ENCODE measurements around the gene ECEL1.
"Not testable (repeated sequence)": the region's sequence is repeated elsewhere in the genome, so short reads cannot be mapped to it uniquely, and the experiment has no call there.

Gene ECEL1

DNA sequence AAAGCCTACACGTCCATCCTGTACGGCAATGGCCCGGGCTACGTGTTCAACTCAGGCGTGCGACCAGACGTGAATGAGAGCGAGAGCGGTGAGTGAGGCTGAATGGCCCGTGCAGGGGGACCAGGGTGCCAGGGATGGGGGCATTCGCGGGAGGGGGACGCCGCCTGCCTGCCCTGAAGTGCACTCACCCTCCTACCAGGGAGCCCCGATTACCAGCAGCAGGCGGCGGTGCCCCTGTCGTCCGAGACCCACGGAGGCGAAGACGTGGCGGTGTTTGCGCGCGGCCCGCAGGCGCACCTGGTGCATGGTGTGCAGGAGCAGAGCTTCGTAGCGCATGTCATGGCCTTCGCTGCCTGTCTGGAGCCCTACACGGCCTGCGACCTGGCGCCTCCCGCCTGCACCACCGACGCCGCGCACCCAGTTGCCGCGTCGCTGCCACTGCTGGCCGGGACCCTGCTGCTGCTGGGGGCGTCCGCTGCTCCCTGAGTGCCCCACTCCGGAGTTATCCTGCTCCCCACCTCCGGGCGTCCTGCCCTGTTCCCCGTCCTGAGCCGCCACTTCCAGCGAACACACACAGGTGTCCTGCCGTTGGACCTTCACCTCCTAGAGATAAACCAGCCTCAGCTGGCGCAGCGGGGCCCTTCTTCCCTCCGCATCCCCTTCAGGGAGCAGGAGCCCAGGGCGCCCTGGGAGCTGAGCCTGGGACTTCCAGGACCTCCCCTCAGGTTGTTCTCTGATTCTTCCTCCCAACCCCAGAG lies 28.8 kb downstream of the ECEL1 start:
- no peak for DNase-seq (ENCODE audit: low read depth)

DNA sequence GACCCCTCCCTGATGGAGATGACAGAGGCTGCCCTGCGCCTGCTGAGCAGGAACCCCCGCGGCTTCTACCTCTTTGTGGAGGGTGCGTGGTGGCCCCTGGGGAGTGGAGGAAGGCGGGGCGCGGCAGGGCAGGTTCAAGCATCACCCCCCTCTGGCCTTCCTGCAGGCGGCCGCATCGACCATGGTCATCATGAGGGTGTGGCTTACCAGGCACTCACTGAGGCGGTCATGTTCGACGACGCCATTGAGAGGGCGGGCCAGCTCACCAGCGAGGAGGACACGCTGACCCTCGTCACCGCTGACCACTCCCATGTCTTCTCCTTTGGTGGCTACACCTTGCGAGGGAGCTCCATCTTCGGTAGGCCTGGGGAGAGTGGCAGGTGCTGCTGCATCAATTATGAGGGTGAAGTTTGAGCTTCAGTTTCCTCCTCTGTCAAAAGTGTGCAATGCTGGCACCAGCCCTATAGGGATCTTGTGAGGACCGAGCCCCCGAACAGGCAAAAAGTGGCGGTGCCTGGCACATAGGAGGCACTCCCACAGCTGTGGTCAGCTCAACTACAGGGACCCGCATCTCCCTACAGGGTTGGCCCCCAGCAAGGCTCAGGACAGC lies 29.5 kb downstream of the ECEL1 start:
- no peak for DNase-seq (ENCODE audit: low read depth)

DNA sequence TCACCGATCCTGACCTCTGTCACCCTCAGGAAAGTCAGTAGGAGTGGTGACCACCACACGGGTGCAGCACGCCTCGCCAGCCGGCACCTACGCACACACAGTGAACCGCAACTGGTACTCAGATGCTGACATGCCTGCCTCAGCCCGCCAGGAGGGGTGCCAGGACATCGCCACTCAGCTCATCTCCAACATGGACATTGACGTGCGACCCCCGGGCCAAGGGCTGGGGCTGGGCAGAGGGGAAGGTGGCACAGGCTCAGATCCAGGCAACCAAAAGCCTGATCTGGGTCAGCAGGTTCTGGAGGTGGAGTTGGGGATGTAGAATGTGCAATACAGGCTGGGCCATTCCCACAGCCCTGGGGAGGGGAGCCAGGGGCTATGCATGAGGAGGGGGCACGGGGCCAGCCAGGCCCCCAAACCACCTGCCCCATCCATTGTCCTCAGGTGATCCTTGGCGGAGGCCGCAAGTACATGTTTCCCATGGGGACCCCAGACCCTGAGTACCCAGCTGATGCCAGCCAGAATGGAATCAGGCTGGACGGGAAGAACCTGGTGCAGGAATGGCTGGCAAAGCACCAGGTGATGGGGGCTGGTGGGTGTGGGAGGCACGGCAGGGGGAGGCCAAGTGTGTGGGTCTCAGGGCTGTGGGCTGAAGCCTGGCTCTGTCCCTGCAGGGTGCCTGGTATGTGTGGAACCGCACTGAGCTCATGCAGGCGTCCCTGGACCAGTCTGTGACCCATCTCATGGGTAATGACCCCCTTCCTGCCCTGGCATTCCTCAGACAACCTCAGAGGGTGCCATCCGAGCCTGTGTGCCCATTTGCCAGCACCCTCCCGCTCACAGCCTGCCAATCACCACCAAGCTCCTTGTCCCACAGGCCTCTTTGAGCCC lies 30.3 kb downstream of the ECEL1 start:
- no peak for DNase-seq (ENCODE audit: low read depth)

DNA sequence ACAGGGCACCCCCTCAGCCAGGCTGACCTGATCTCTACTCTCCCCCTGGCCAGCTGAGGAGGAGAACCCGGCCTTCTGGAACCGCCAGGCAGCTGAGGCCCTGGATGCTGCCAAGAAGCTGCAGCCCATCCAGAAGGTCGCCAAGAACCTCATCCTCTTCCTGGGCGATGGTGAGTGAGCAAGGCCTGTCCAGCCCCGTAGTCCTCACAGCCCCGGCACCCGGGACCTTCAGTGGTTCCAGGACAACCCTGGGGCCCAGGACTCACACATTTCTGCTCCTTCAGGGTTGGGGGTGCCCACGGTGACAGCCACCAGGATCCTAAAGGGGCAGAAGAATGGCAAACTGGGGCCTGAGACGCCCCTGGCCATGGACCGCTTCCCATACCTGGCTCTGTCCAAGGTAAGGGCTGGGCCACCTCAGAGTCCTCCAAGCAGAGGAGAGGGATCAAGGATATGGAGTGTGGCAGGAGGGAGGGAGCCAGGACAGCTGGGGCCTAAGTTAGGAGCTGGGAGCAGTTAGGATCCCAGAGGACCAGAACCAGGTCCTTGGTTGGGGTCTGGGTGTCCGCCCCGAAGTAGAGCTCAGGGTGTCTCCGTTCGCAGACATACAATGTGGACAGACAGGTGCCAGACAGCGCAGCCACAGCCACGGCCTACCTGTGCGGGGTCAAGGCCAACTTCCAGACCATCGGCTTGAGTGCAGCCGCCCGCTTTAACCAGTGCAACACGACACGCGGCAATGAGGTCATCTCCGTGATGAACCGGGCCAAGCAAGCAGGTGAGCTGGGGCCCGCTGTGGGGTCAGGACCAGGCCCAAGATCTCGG lies 31.1 kb downstream of the ECEL1 start:
- DNase-seq (ENCODE audit: low read depth) = no peak

DNA sequence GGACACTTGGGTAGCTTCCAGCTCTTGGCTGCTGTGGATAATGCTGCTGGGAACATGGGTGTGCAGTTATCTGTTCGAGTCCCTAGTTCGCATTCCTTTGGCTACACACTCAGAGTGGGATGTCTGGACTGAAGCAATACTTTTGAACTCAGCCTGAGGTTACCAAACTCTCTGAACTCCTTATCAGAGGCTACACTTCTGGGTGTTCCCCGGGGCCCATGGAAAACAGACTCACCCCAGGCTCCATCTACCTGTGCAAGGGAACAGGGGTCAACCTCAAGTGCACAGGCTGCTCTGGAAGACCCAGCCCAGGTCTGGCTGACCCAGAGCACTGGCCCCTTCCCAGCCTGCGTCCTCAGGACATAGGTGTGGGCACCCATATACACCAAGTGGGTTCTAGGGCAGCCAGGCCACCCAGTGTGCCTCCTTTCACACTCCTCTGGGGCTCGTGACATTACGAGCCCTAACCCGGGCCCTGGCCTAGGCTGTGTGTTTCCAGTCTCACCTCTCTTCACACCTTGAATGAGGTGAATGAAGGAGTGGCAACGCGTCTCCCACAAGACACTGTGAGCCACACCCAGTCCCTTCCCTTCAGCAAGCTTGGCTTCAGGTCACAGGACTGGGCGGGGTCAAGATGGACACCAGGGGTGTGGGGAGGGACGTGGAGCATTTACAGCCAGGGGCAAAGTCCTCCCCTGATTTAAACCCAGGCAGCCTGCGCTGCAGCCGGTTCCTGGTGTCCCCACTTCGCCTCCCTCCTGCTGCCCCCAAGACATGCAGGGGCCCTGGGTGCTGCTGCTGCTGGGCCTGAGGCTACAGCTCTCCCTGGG lies 32.0 kb downstream of the ECEL1 start, which contains the start of gene ALPI:
Gene ALPI, plus strand, starts transcription at position 728 of the 830 bp plus-strand sequence. Its CDS starts 47 bp downstream, at position 775.
- no peak for DNase-seq (ENCODE audit: low read depth)

DNA sequence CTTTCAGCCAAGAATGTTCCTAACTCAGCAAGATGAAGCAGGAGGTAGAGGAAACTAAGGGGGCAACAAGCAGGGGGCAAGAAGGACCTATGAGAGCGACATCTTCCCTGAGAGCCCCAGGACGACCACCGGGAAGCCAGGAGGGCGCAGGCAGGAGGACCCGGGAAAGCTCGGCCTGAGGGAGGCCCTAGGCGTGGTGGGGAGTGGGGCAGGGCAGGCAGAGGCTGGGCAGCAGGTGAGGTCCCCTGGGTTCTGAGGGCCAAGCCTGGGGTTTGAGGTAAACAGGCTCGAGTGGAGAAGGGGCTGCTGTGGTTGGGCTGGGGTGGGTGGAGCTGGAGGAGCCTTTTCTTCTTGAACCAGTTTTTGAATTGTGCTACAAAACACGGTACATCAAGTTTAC lies 33.0 kb downstream of the ECEL1 start:
- DNase-seq (ENCODE audit: low read depth) = no peak

DNA sequence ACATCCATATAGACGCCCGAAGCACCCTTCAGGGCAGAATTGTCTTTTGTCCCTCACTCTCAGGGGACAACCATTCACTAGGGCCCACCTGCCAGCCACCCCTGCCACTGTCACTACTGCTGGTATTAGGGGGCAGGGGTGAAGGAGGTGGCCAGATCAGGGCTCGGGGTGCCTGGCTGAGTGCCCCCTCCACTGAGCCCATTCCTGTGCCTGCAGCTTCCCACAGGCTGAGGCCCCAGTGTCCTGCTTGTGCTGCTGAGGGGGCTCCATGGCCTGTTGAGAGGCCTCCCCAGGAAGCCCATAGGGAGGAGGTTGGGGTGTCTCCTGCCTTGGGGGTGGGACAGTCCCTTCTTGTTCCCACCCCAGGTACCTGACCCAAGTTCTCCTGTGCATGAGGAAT lies 36.0 kb downstream of the ECEL1 start:
- DNase-seq (ENCODE audit: low read depth) = not testable (repeated sequence)

DNA sequence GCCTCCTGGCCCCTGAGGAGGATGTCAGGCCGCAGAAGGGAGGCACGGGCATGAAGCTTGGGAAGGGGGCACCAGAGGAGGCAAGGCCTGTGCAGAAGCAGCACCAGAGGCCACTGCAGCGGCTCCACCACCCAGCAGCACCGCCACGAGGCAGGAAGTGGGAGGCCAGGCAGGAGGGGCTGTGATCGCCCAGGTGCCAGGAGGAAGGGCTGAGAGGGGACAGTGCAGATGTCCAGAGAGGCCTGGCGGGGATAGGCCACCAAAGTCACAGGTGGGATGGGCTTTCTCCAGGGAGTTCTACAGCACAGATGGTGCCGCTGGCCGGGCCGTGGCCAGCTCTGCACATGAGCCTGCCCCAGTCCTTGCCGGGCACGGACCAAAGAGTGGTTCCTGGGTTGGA lies 37.7 kb downstream of the ECEL1 start:
- DNase-seq (ENCODE audit: low read depth) = no peak

DNA sequence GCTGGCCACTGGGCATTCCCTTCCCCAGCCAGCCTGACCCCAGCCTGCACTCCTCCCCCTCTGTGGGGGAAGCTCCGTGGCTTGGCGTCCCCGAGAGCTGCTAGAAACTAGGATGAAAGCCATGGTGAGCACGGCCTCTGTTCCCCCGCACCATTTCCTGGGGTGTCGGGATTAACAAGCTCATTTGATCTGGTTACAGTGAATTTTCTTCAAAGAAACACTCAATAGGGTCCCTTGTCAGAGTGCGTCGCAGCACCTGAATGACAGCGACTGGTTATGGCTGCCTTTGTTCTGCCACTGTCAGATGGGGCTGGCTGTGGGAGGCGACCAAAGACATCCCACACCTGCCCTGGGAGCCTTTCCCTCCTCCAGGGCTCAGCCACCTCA lies 39.3 kb downstream of the ECEL1 start:
- no peak for DNase-seq (ENCODE audit: low read depth)

DNA sequence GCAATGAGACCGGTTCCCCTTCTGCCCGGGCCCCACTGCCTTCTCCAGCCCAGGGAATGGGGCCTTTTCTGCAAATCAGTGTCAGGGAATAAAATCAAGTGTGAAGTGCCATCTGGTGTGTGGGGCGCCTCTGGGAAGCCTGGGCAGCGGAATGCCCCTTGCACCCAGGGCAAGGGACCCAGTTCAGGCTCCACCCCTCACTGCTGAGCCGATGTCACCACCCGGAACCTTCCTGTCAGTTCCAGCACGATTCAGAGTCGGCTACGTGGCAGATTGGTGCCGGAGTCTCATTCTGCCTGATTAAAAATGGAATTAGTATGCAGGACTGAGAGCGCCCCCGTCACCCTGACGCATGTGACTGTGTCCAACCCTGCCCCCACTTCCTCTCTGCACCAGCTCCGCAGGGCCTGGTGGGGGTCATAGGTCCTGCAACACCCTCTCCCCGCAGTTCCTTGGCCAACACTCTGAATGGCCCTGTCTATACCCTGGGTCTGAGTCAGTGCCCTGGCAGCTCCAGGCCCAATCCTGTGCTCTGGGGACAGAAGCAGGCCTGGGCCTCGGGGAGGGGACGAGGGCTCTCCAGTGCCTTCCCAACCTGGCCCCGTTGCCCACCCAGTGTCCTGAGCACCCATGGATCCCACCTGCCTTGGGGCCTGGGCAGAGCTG lies 39.9 kb downstream of the ECEL1 start:
- no peak for DNase-seq (ENCODE audit: low read depth)

DNA sequence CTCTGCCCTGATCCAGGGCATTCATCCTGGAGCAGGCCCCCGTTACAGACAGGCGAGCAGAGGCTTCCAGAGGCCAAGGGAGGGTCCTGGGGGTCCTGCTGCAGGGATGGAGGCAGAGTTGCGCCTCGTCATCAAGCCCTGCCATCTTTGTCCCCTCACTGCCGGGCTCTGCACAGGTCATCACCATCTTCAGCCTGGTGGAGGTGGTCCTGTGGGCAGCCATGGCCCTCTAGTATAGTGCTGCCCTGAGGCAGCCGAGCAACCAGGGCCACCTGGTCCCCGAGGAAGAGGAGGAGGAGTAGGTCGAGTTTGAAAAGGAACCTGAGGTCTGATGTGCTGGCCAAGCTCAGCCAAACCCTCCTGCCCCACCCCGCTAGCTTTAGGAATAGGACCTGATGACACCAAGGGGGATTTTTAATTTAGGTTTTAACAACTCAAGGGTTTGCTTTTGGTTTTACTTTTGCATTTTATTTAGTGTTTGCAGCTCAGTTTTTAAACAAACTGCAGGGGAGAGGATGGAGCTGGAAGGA lies 40.5 kb downstream of the ECEL1 start:
- DNase-seq (ENCODE audit: low read depth) = no peak

DNA sequence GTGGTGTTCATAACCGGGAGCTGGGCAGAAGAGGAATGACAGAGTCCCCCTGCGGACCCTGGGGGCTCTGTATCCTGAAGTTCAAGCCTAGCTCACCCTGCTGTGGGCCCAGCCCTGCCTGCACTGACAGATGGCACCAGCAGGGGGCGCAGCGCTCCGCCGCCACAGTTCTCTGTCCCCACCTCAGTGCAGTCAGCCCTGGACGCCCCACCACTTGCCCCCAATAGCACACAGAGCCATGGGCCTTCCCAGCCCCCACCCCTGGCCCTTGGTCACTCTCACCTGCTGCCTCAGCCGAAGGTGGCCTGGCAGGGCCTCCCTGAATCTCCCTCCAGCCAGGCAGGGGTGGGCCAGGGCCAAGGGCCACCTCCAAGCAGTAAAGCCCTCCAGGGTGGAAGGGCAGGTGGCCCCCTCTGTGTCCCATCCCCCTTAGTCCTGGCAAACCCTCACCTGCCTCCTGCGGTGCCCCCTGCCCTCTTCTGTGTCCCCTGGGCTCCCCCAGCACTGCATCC lies 41.3 kb downstream of the ECEL1 start:
- DNase-seq (ENCODE audit: low read depth) = not testable (repeated sequence)

DNA sequence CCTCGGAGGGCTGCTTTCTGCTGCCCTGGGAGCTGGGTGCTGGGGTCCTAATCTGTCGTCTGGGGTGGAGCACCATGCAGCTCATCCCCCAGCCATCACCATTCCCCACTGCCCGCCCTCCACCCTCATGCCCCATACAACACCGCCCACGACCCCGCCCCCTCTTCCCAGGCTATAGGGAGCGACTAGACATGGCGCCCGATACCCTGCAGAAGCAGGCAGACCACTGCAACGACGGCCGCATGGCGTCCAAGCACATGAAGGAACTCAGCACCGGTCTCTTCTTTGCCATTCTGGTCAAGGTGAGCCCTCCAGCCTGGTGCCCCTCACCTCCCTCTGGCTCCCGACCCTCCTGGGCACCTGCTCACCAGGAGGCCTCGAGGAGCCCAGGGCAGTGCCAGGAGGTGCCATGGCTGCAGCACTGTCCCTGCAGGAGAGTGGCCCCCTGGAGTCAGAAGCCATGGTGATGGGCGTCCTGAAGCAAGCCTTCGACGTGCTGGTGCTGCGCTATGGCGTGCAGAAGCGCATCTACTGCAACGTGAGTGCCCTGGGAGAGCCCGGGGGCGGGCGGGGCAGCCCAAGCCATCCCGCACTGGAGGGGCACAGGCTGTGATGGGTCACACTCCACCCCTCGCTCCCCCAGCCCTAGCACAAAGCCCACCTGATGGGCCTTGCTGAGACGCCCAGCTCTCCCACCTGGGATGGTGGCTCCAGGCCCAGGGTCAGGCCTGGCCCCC lies 42.3 kb downstream of the ECEL1 start:
- not testable (repeated sequence) for DNase-seq (ENCODE audit: low read depth)

DNA sequence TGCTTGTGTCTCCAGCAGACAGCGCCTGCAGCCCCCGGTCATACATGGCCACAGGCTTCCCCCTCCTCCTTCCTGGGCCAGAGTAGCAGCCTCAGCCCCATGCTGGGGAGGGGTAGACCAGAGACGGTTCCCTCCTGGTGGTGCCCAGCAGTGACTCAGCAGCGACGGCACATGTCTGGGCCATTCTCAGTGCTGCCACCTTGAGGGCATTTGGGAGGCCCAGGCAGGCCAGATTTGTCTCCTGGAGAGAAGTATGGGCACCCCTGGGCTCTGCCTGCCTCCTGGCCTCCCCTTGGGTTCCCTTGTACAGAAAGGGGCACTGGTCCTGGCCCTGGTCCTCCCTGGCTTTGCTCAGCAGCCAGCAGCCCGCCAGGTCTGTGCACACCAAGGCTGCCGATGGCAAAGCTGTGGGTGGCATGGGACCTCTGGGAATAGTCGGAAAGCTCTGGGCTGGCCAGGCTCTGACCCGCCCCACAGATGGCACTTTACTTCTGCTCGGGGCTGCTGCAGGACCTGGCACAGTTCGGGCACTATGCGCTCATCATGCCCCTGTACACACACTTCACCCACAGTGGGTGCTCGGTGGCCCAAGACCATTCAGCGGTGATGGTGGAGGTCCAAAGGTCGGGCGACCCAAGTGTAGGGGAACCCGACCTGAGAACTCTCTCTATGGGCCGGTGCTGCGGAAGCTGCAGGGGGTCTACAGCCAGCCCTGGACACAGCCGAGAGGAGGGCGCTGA lies 43.1 kb downstream of the ECEL1 start:
- DNase-seq (ENCODE audit: low read depth) = no peak

DNA sequence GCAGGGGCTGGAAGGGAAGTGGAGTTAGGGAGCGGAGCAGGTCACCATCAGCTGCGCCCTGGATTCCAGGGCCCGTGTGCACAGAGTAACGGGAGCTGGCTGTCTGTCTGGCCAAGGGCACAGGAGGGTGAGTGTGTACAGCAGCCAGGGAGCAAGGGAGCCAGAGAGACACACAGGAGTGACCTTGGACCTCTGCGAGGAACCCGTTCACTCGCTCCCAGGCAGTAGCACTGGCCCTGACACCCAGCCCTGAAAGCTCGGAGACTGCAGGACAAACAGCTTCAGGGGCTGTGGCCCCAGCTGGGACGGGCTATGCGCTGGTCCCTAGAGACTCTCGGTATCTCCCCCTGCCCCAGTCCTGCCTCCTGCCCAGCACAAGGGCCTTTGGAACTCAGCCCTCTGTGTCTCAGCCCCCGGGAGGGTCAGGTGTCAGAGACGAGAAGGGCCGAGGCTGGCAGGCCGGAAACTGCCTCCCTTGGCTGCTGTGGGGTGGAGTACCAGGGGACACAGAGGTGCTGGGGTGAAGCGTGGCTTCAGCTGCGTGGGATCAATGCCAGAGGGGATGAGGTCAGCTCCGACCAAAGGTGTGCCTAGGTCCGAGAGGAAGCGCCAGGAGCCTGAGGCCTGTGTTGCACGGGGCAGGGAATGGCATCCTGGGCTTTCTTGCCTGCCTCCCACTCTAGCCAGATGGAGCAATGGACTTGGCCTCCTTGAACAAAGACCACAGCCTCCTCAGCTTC lies 43.8 kb downstream of the ECEL1 start:
- not testable (repeated sequence) for DNase-seq (ENCODE audit: low read depth)

DNA sequence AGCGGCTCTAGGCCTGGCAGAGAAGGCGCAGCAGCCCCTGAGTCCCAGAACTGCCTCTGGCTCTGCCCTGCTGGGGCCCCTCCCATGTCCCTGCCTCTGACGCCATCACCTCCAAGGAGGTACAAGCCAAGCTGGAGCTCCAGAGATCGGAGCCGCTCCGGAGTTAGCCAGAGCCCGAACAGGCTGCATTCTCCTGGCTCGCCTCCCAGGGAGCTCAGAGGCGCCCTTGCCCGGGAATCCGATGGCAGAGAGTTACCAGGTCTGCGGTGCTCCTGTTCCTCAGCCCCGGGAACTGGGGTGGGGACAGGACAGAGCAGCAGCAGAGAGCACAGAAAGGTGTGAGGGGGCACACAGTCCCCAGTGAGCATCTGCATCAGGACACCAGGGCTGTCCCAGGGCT lies 44.6 kb downstream of the ECEL1 start:
- DNase-seq (ENCODE audit: low read depth) = not testable (repeated sequence)

DNA sequence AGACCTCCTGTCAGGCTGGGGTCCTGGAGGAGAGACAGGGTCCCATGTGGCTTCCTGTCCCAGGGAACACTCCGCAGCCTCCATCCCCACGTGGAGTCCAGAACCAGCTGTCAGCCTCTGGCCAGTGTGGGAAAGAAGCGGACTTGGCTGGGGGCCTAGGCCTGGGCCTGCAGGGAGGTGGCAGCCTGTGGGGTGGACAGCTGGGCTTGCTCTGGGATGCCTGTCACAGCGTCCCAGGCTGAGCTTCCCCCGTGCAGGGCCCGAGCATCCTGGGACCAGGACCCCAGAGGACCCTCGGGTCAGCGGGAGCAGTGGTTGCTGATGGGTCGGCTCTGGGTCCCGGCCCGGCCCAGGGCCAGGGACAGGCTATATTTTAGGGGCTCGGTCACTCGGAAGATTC lies 45.2 kb downstream of the ECEL1 start:
- not testable (repeated sequence) for DNase-seq (ENCODE audit: low read depth)

DNA sequence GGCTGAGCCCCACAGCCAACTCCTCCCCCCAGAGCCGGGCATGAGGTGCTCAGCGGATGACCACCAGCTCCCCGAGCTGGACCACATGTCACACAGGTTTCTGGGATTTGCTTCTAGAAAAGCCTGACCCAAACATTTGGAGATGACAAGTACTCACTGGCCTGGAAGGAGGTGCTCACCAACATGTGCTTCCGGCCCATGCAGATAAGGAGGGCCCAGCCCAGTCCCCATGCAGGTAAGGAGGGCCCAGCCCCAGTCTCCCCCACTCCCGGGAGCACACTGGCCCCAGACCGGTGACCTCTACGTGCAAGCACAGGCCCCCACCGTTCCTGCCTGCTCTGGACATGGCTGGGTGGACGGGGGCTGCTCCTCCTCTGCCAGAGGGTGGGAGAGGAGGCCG lies 45.7 kb downstream of the ECEL1 start:
- not testable (repeated sequence) for DNase-seq (ENCODE audit: low read depth)
